Left lung (tissue), 10 donors: ENCODE results near the gene DNAJC21. TPM values are rescaled to one million over a fixed set of nuclear protein-coding genes. Genes with fewer than 3 reads are reported as not detected.
A peak's percentile ranks its signal among the peaks of the same experiment; 100 is the strongest.

Experiments
- ATAC-seq: fragments of 200-7000 bp; cut with Tn5 transposase; one replicate; pipeline ENCODE4 v1.9.1; 2020; ENCODE audit warnings: moderate library complexity
- DNase-seq, 4 donors: peaks; one replicate each; pipeline ENCODE4 v3.0.0-alpha.2; 2013 to 2020
- H3K27ac ChIP-seq, 2 donors: fragments of 200-600 bp; sonication (generic) in 1 of 2; one replicate each; pipeline versions ENCODE4 v1.5.0 to v1.8.0; 2020 to 2021
- H3K27me3 ChIP-seq, 2 donors: fragments of 200-600 bp; sonication (generic) in 1 of 2; one replicate each; pipeline versions ENCODE4 v1.5.0 to v1.8.0; 2020 to 2021
- H3K36me3 ChIP-seq, 2 donors: fragments of 200-600 bp; sonication (generic) in 1 of 2; one replicate each; pipeline versions ENCODE4 v1.5.0 to v1.8.0; 2020 to 2021
- H3K4me1 ChIP-seq, 2 donors: fragments of 200-600 bp; one replicate each; pipeline ENCODE4 v1.8.0; 2021
- H3K4me3 ChIP-seq, 2 donors: fragments of 200-600 bp; sonication (generic) in 1 of 2; one replicate each; pipeline versions ENCODE4 v1.5.0 to v1.8.0; 2020 to 2021; ENCODE audit warnings: mild to moderate bottlenecking in 1 of 2
- H3K9me3 ChIP-seq, 2 donors: fragments of 200-600 bp; sonication (generic) in 1 of 2; one replicate each; pipeline versions ENCODE4 v1.5.0 to v1.8.0; 2020 to 2021
- intact Hi-C, 2 donors: fragments of 100-400 bp; cut with DNase I; formaldehyde crosslinking; loops; one replicate each; pipeline versions ENCODE4 v1.11.2 to v1.14.2; 2022
- polyA plus RNA-seq, 6 donors: library from polyadenylated mRNA; unstranded; fragments of 120-200 nt; gene quantifications; one replicate each; pipeline ENCODE4 v1.2.1, GENCODE V29; 2013; ENCODE audit not compliant: insufficient read length in 6 of 6
- total RNA-seq, 2 donors: library from RNA; stranded (reverse); fragmentation: NEBNext Ultra II Directional; extraction: Animal tissue kit (Norgen Biotek cat#: 25700); gene quantifications; one replicate each; pipeline ENCODE4 v1.2.1, GENCODE V29; 2021
- TF ChIP-seq, protein P1 (sequence below), 2 donors: fragments of 200-600 bp; sonication (generic) in 1 of 2; IDR thresholded peaks; one replicate each; pipeline versions ENCODE4 v1.5.0 to v1.8.0; 2021; ENCODE audit warnings: antibody characterized with exemption in 2 of 2
- donor health status: DM: no; HTN: yes; CAD: no.
- donor health status: DM: no; HTN: no; CAD: no.

DNAJC21 gene
- total and polyA plus RNA-seq, 8 donors, result 45.8 to 75.8 (median 65.4) TPM

DNA sequence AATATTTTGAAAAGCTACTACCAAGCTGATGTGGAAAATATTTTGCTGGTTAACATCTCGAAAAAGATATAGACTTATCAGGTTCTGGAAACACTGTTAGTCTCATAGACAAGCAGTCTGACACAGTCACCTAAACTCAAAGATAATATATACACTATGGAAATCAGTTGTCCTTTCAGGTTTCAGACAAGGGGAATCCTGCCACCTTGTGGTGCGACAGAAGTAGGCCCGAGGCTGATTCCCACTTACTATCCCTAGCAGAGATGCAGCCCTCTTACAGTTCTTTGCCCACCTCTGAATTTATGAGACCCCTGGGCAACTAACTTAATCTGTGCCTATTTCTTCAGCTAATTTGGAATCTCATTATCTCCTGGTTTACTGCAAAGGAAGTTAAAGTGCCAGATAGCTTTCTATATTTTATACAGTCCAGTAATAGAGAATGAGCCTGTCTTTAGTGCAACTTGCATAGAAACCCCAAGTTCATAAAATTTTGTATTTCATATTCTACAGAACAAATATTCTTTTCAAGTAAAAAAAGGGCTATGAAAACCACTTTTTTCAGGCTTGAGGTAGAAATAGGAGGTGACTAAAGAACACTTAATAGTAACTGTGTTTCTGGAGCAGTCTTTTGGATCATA, 31.0 kb upstream of the DNAJC21 start:
- H3K27me3 ChIP-seq, result no peaks in the 10 kb centered on the region
- intact Hi-C loops, result loop anchor here in 1 of 2 donors (5.0 to 10.0 kb wide), 2 partner anchors 374 to 416 kb away; no protein-coding TSS in a partner anchor
- no peaks in the 10 kb centered on the region for H3K36me3 ChIP-seq
- peak in 3 of 4 donors; percentile 46 to 84 (median 61) for DNase-seq
- H3K4me1 ChIP-seq, result no peaks in the 10 kb centered on the region
- no peaks in the 10 kb centered on the region for H3K9me3 ChIP-seq
- no peak overlapping the region for H3K4me3 ChIP-seq
- TF ChIP-seq, protein P1, sequence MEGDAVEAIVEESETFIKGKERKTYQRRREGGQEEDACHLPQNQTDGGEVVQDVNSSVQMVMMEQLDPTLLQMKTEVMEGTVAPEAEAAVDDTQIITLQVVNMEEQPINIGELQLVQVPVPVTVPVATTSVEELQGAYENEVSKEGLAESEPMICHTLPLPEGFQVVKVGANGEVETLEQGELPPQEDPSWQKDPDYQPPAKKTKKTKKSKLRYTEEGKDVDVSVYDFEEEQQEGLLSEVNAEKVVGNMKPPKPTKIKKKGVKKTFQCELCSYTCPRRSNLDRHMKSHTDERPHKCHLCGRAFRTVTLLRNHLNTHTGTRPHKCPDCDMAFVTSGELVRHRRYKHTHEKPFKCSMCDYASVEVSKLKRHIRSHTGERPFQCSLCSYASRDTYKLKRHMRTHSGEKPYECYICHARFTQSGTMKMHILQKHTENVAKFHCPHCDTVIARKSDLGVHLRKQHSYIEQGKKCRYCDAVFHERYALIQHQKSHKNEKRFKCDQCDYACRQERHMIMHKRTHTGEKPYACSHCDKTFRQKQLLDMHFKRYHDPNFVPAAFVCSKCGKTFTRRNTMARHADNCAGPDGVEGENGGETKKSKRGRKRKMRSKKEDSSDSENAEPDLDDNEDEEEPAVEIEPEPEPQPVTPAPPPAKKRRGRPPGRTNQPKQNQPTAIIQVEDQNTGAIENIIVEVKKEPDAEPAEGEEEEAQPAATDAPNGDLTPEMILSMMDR (IDR thresholded peaks at IDR 0.05), result peak; percentile 80 to 88
- no peak overlapping the region for H3K27ac ChIP-seq
- ATAC-seq, result peak; percentile 98

- H3K27ac ChIP-seq, result no peak overlapping the region
- no peaks in the 10 kb centered on the region for H3K36me3 ChIP-seq
- ATAC-seq (no peak), DNase-seq (no peak)
- H3K4me1 ChIP-seq, result no peaks in the 10 kb centered on the region
- H3K27me3 ChIP-seq, result no peaks in the 10 kb centered on the region
- TF ChIP-seq, protein P1 (IDR thresholded peaks at IDR 0.05), result no peak
- no peaks in the 10 kb centered on the region for H3K9me3 ChIP-seq
- H3K4me3 ChIP-seq, result no peak overlapping the region
- intact Hi-C loops, result loop anchor here in 1 of 2 donors (5.0 to 10.0 kb wide), 2 partner anchors 374 to 417 kb away; no protein-coding TSS in a partner anchor
Measured at GRCh38 chr5:34899066-34899465, 30.3 kb upstream of the DNAJC21 start.

DNA sequence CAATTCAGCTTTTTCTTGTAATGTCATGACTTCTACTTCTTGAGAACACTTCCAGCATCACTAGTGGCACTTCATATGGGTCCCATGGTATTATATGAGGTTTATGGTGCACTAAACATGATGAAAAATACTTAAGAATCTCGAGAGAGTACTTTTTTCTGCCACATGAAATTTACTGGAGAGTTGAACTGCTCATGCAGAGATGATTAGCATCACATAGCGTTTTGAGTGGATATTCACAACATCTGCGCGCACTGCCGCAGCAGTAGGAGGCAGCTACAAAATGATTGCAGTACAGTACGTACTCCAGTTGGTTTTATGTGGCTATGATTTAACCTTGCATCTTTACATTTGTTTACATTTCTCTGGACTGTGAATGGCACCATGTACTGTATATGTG, 28.7 kb upstream of the DNAJC21 start:
- Histone ChIP-seq H3K36me3 (peaks cover 0 to 4% of the 10 kb centered on the region in 2 donors), H3K9me3 (no peaks in the 10 kb centered on the region), H3K27me3 (no peaks in the 10 kb centered on the region), H3K27ac (no peak overlapping the region), H3K4me3 (no peak overlapping the region), H3K4me1 (no peaks in the 10 kb centered on the region)
- TF ChIP-seq, protein P1 (IDR thresholded peaks at IDR 0.05), result no peak
- intact Hi-C loops, result no loop called here
- DNase-seq, result no peak
- no peak for ATAC-seq

GRCh38 chr5:34903260-34903659, 26.1 kb upstream of the DNAJC21 start:
- Histone ChIP-seq H3K9me3 (no peaks in the 10 kb centered on the region), H3K36me3 (peaks cover 0 to 20% of the 10 kb centered on the region in 2 donors), H3K27ac (no peak overlapping the region), H3K4me3 (no peak overlapping the region), H3K27me3 (no peaks in the 10 kb centered on the region), H3K4me1 (no peaks in the 10 kb centered on the region)
- TF ChIP-seq, protein P1 (IDR thresholded peaks at IDR 0.05), result no peak
- ATAC-seq (no peak), DNase-seq (no peak)
- intact Hi-C loops, result no loop called here

- no peak overlapping the region for H3K4me3 ChIP-seq
- intact Hi-C loops, result no loop called here
- TF ChIP-seq, protein P1 (IDR thresholded peaks at IDR 0.05), result no peak
- no peaks in the 10 kb centered on the region for H3K27me3 ChIP-seq
- no peak overlapping the region for H3K27ac ChIP-seq
- no peaks in the 10 kb centered on the region for H3K9me3 ChIP-seq
- H3K36me3 ChIP-seq, result peaks cover 0 to 40% of the 10 kb centered on the region in 2 donors
- no peak for ATAC-seq
- no peak for DNase-seq
- H3K4me1 ChIP-seq, result no peaks in the 10 kb centered on the region
Measured at GRCh38 chr5:34905564-34905963, 23.8 kb upstream of the DNAJC21 start.
